Left ventricle myocardium inferior (tissue), 1 donor: Measurements from ENCODE around the gene MSANTD2. TPM values are rescaled to one million over a fixed set of nuclear protein-coding genes. Genes with fewer than 3 reads are reported as not detected.

Source experiments
- DNase-seq: peaks from one replicate; pipeline ENCODE4 v3.0.0-alpha.2; 2020
- H3K27ac ChIP-seq: fragments of 200-600 bp; replicated peaks from 2 replicates; pipeline ENCODE4 v1.8.0; 2021
- H3K27me3 ChIP-seq: fragments of 200-600 bp; 2 replicates; pipeline ENCODE4 v1.8.0; 2021; ENCODE audit warnings: low read depth
- H3K36me3 ChIP-seq: fragments of 200-600 bp; 2 replicates; pipeline ENCODE4 v1.8.0; 2021
- H3K4me1 ChIP-seq: fragments of 200-600 bp; 2 replicates; pipeline ENCODE4 v1.8.0; 2021
- H3K4me3 ChIP-seq: fragments of 200-600 bp; 2 replicates; pipeline ENCODE4 v1.8.0; 2021; ENCODE audit warnings: mild to moderate bottlenecking, moderate library complexity
- H3K9me3 ChIP-seq: fragments of 200-600 bp; replicated peaks from 2 replicates; pipeline ENCODE4 v1.8.0; 2021
- intact Hi-C: fragments of 100-400 bp; cut with micrococcal nuclease; formaldehyde crosslinking; loops from one replicate; pipeline ENCODE4 v1.11.0; 2022
- total RNA-seq: library from RNA; stranded (reverse); fragmentation: NEBNext Ultra II Directional; extraction: Animal tissue kit (Norgen Biotek cat#: 25700); gene quantifications from one replicate; pipeline ENCODE4 v1.2.1, GENCODE V29; 2021
- TF ChIP-seq, protein P1 (sequence below): fragments of 200-600 bp; IDR thresholded peaks from 2 replicates; pipeline ENCODE4 v1.8.0; 2021; ENCODE audit warnings: antibody characterized with exemption, mild to moderate bottlenecking, borderline replicate concordance
- donor health status: DM: no; HTN: yes; CAD: no; lungs with severe emphysema.

The MSANTD2 gene
- total RNA-seq, 1 donor from 2014 or later: 2.7 TPM

DNA sequence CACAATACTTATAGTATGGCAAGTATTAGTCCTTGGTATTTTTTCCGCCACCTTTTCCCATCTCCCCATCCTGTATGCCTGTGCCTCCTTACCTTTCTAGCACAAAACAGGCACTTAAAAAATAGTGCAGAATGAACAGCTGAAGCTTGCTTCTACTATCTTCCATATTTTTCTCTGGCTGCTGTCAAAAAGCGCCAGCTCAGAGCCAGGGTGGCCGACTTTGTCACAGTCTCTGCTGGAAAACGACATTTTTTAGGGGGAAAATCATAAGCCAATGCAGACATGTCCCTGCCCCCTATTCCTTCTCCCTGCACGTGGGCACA, 38.6 kb upstream of the MSANTD2 start:
- Histone ChIP-seq H3K27me3 (peaks cover 76% of the 10 kb centered on the region), H3K36me3 (no peaks in the 10 kb centered on the region), H3K9me3 (no peaks in the 10 kb centered on the region), H3K4me3 (peak overlapping the region; percentile 60), H3K4me1 (peaks cover 34% of the 10 kb centered on the region), H3K27ac (no peak overlapping the region)
- intact Hi-C loops: loop anchor here (5.0 to 10.0 kb wide), 2 partner anchors 74 to 171 kb away; partner anchors contain the start of gene ESAM
- DNase-seq: no peak
- TF ChIP-seq, protein P1, sequence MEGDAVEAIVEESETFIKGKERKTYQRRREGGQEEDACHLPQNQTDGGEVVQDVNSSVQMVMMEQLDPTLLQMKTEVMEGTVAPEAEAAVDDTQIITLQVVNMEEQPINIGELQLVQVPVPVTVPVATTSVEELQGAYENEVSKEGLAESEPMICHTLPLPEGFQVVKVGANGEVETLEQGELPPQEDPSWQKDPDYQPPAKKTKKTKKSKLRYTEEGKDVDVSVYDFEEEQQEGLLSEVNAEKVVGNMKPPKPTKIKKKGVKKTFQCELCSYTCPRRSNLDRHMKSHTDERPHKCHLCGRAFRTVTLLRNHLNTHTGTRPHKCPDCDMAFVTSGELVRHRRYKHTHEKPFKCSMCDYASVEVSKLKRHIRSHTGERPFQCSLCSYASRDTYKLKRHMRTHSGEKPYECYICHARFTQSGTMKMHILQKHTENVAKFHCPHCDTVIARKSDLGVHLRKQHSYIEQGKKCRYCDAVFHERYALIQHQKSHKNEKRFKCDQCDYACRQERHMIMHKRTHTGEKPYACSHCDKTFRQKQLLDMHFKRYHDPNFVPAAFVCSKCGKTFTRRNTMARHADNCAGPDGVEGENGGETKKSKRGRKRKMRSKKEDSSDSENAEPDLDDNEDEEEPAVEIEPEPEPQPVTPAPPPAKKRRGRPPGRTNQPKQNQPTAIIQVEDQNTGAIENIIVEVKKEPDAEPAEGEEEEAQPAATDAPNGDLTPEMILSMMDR: no peak

- intact Hi-C loops: loop anchor here (5.0 to 10.0 kb wide), 2 partner anchors 73 to 170 kb away; partner anchors contain the start of gene ESAM
- no peak for DNase-seq
- TF ChIP-seq, protein P1: no peak
- peaks cover 25% of the 10 kb centered on the region for H3K4me1 ChIP-seq
- peaks cover 76% of the 10 kb centered on the region for H3K27me3 ChIP-seq
- H3K4me3 ChIP-seq: no peak overlapping the region
- no peak overlapping the region for H3K27ac ChIP-seq
- H3K9me3 ChIP-seq: no peaks in the 10 kb centered on the region
- H3K36me3 ChIP-seq: no peaks in the 10 kb centered on the region
These were observed 37.3 kb upstream of the MSANTD2 start for GRCh38 chr11:124837491-124837856.

DNA sequence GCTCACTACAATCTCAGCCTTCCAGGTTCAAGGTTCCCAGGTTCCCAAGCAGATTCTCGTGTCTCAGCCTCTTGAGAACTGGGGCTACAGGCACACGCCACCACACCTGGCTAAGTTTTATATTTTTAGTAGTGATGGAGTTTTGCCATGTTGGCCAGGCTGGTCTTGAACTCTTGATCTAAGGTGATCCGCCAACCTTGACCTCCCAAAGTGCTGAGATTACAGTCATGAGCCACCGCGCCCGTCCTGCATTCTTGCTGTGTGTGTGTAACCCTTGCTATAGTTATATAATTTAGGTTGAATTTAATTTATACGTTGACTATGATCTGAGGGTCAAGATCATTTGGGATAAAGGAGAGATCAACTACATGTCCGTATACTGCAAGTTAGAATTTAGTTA, 35.7 kb upstream of the MSANTD2 start:
- H3K27ac ChIP-seq: no peak overlapping the region
- peaks cover 74% of the 10 kb centered on the region for H3K27me3 ChIP-seq
- no peak for DNase-seq
- no peaks in the 10 kb centered on the region for H3K36me3 ChIP-seq
- intact Hi-C loops: loop anchor here (5.0 to 10.0 kb wide), 2 partner anchors 71 to 169 kb away; partner anchors contain the start of gene ESAM
- TF ChIP-seq, protein P1: no peak
- H3K4me1 ChIP-seq: peaks cover 25% of the 10 kb centered on the region
- peak overlapping the region; percentile 59 for H3K4me3 ChIP-seq
- H3K9me3 ChIP-seq: no peaks in the 10 kb centered on the region

DNA sequence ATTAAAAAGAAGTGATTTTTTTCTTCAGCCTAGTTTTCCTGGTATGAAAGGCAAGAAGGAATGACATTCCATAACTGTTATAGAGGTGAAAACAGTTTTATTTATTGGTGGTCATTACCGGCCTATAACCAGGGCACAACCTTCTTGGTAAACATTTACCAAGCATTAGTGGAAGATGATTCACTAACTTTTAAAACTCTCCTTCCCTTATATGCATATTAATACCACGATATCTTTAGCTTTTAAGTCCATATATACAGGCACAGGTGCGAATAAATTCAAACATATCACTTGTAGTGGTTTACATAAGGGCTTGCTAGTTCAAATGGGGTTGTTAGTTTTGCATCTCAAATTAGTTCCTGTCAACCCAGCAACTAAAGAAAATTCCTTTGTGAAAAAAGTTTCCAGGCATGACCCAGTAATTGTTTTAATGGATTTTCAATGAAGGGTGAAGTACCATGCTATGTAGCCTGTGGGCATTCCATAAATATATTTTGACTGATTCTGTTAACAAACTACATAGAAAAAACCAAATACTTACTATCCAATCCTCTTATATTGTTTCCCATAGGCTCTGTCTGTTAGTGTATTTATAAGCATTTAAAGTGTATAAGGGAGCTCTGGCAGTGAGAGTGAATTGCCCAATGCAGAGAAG, 34.4 kb upstream of the MSANTD2 start:
- TF ChIP-seq, protein P1: no peak
- H3K27me3 ChIP-seq: peaks cover 61% of the 10 kb centered on the region

DNA sequence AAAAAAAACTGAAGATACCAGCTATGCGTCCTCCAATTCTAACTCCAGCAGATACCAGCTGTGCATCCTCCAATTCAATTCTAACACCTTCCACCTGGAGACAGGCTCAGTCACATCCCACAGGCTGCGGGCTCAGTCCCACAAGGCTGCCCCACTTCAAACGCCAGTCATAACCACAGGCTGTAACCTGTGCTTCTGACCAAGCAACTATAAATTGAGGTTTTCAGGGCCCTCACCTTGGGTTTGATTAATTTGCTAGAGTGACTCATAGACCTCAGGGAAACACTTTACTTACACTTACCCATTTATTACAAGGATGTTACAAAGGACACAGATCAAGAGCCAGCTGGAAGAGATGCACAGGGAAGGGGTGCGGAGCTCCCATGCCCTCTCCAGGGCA, 32.4 kb upstream of the MSANTD2 start:
- intact Hi-C loops: loop anchor here (10.0 kb wide), 1 partner anchor 68 kb away; the partner anchor contains the start of gene ESAM
- no peaks in the 10 kb centered on the region for H3K36me3 ChIP-seq
- no peak overlapping the region for H3K4me3 ChIP-seq

More for the DNA sequence above, 34.4 kb upstream of the MSANTD2 start:
- DNase-seq: no peak
- Histone ChIP-seq H3K4me3 (no peak overlapping the region), H3K27ac (no peak overlapping the region), H3K4me1 (peaks cover 19% of the 10 kb centered on the region), H3K36me3 (no peaks in the 10 kb centered on the region), H3K9me3 (no peaks in the 10 kb centered on the region)
- intact Hi-C loops: loop anchor here (5.0 to 10.0 kb wide), 2 partner anchors 70 to 167 kb away; partner anchors contain the start of gene ESAM

More for the DNA sequence above, 32.4 kb upstream of the MSANTD2 start:
- H3K27me3 ChIP-seq: peaks cover 49% of the 10 kb centered on the region
- DNase-seq: no peak
- no peaks in the 10 kb centered on the region for H3K9me3 ChIP-seq
- no peak overlapping the region for H3K27ac ChIP-seq
- H3K4me1 ChIP-seq: peaks cover 11% of the 10 kb centered on the region
- TF ChIP-seq, protein P1: no peak
